HCT116 (cell line): ENCODE measurements around the gene SLC17A1. TPM values are rescaled to one million over a fixed set of nuclear protein-coding genes. Genes with fewer than 3 reads are reported as not detected.

Experiments
- ATAC-seq: fragments of 200-7000 bp; cut with Tn5 transposase; 2 replicates; pipeline ENCODE4 v1.9.1; 2020; ENCODE audit warnings: mild to moderate bottlenecking, moderate library complexity
- BruUV-seq: library from RNA; stranded (reverse); fragments of 400-500 nt; replicated peaks from 2 replicates; lab custom pipeline; 2021; lab: Mats Ljungman, UMichigan
- CTCF ChIA-PET: fragments of 300-600 bp; sonication (Branson Sonifier 250); formaldehyde crosslinking; loops from one replicate; lab custom pipeline; 2021; ENCODE audit warnings: antibody characterized with exemption; lab: Charles Lee
- POLR2A ChIA-PET: fragments of 300-600, 350-600 bp; sonication (Branson Sonifier 250); formaldehyde crosslinking; loops from one replicate; lab custom pipeline; 2021; ENCODE audit warnings: antibody characterized with exemption; lab: Charles Lee
- RAD21 ChIA-PET, 2 experiments: fragments of 300-600 bp; sonication (Branson Sonifier 250); formaldehyde crosslinking; loops; one replicate each; lab custom pipeline; 2023; ENCODE audit warnings: low total read pairs in 2 of 2; ENCODE audit not compliant: uncharacterized antibody in 2 of 2, unreplicated experiment in 2 of 2, low non-redundant PET in 1 of 2; lab: Charles Lee
- DNase-seq: peaks from one replicate; pipeline ENCODE4 v3.0.0-alpha.2; 2010; ENCODE audit warnings: low read depth, low spot score
- H2AFZ ChIP-seq: fragments of 200-600 bp; shearing (Covaris generic), sonication (generic); 2 replicates; pipeline ENCODE4 v1.6.1; 2017; ENCODE audit warnings: low read depth, mixed run types, mixed read lengths, antibody characterized with exemption, low read length; ENCODE audit not compliant: poor library complexity, severe bottlenecking
- H3K27ac ChIP-seq: 2 replicates; pipeline ENCODE4 v1.5.1; 2012; ENCODE audit warnings: low read depth, low read length
- H3K27me3 ChIP-seq: fragments of 200-600 bp; sonication (generic); 2 replicates; pipeline ENCODE4 v1.6.1; 2016; ENCODE audit warnings: mixed run types, low read length, mixed read lengths; ENCODE audit not compliant: insufficient read depth
- H3K36me3 ChIP-seq, 2 experiments: fragments of 200-500 bp in 1 of 2; fragments of 200-600 bp in 1 of 2; sonication (Bioruptor generic) in 1 of 2; sonication (generic) in 1 of 2; 2 replicates each; pipeline versions ENCODE4 v1.5.1 to v1.6.1; 2014 to 2016; ENCODE audit warnings: low read length in 2 of 2, inconsistent platforms in 1 of 2, mixed read lengths in 1 of 2, mixed run types in 1 of 2; ENCODE audit not compliant: insufficient read depth in 2 of 2, control insufficient read depth in 1 of 2
- H3K4me1 ChIP-seq, 2 experiments: fragments of 200-600 bp in 1 of 2; sonication (generic) in 1 of 2; 2 replicates each; pipeline versions ENCODE4 v1.5.1 to v1.6.1; 2012 to 2017; ENCODE audit warnings: low read length in 2 of 2, inconsistent platforms in 1 of 2, mild to moderate bottlenecking in 1 of 2, mixed read lengths in 1 of 2, mixed run types in 1 of 2, moderate library complexity in 1 of 2; ENCODE audit not compliant: insufficient read depth in 2 of 2, control insufficient read depth in 1 of 2
- H3K4me2 ChIP-seq: fragments of 200-600 bp; sonication (generic); 2 replicates; pipeline ENCODE4 v1.6.1; 2017; ENCODE audit warnings: mixed run types, low read length, mixed read lengths
- H3K4me3 ChIP-seq, 2 experiments: fragments of 200-600 bp in 1 of 2; sonication (generic) in 1 of 2; replicated peaks in 1 of 2; 2 replicates each; pipeline ENCODE4 v1.5.1; 2011 to 2016; ENCODE audit warnings: low read length in 2 of 2, control low read depth in 1 of 2, low read depth in 1 of 2, mild to moderate bottlenecking in 1 of 2, mixed read lengths in 1 of 2, mixed run types in 1 of 2
- H3K79me2 ChIP-seq: fragments of 200-600 bp; sonication (generic); 2 replicates; pipeline ENCODE4 v1.6.1; 2017; ENCODE audit warnings: mild to moderate bottlenecking, mixed run types, low read length, moderate library complexity, mixed read lengths; ENCODE audit not compliant: insufficient read depth
- H3K9ac ChIP-seq: fragments of 200-600 bp; sonication (generic); 2 replicates; pipeline ENCODE4 v1.6.1; 2016; ENCODE audit warnings: low read length, mixed read lengths
- H3K9me2 ChIP-seq: fragments of 200-600 bp; sonication (generic), shearing (Covaris generic); 2 replicates; pipeline ENCODE4 v1.6.1; 2017; ENCODE audit warnings: mixed run types, mild to moderate bottlenecking, moderate library complexity; ENCODE audit not compliant: insufficient read depth
- H3K9me3 ChIP-seq, 2 experiments: fragments of 200-500 bp in 1 of 2; fragments of 200-600 bp in 1 of 2; sonication (Bioruptor generic) in 1 of 2; sonication (generic) in 1 of 2; 2 replicates each; pipeline ENCODE4 v1.6.1; 2014 to 2017; ENCODE audit warnings: low read length in 2 of 2, mixed read lengths in 2 of 2, inconsistent platforms in 1 of 2, low read depth in 1 of 2, mild to moderate bottlenecking in 1 of 2, mixed run types in 1 of 2, moderate library complexity in 1 of 2; ENCODE audit not compliant: control insufficient read depth in 1 of 2, insufficient read depth in 1 of 2
- H4K20me1 ChIP-seq: fragments of 200-600 bp; sonication (generic), shearing (Covaris generic); 2 replicates; pipeline ENCODE4 v1.6.1; 2017; ENCODE audit warnings: mixed run types, mild to moderate bottlenecking, moderate library complexity; ENCODE audit not compliant: insufficient read depth
- ATF3 ChIP-seq: IDR thresholded peaks from 2 replicates; pipeline ENCODE4 v1.6.1; 2012
- CBX3 ChIP-seq: IDR thresholded peaks from 2 replicates; pipeline ENCODE4 v1.6.1; 2012; ENCODE audit warnings: low read depth
- CEBPB ChIP-seq: IDR thresholded peaks from 2 replicates; pipeline ENCODE4 v1.6.1; 2012; ENCODE audit warnings: low read depth
- CTCF ChIP-seq, 3 experiments: fragments of 200-600 bp in 1 of 3; sonication (generic) in 1 of 3; IDR thresholded peaks in 2 of 3; conservative IDR thresholded peaks in 1 of 3; 2 replicates each; pipeline ENCODE4 v1.5.1; 2012 to 2017; ENCODE audit warnings: low read depth in 2 of 3, low read length in 2 of 3, antibody characterized with exemption in 1 of 3, borderline replicate concordance in 1 of 3, control low read depth in 1 of 3, mild to moderate bottlenecking in 1 of 3, mixed read lengths in 1 of 3, mixed run types in 1 of 3, moderate library complexity in 1 of 3; ENCODE audit not compliant: insufficient read depth in 1 of 3
- ELF1 ChIP-seq: IDR thresholded peaks from 2 replicates; pipeline ENCODE4 v1.6.1; 2012; ENCODE audit warnings: low read depth, borderline replicate concordance
- EZH2 ChIP-seq: fragments of 200-600 bp; sonication (generic); IDR thresholded peaks from 2 replicates; pipeline ENCODE4 v1.6.1; 2017; ENCODE audit warnings: antibody characterized with exemption, mixed run types
- EZH2phosphoT487 ChIP-seq: fragments of 200-600 bp; IDR thresholded peaks from 2 replicates; pipeline ENCODE4 v1.6.1; 2018; ENCODE audit warnings: antibody characterized with exemption, borderline replicate concordance
- FOSL1 ChIP-seq: IDR thresholded peaks from 2 replicates; pipeline ENCODE4 v1.6.1; 2012; ENCODE audit warnings: low read depth
- MAX ChIP-seq: IDR thresholded peaks from 2 replicates; pipeline ENCODE4 v1.6.1; 2012
- POLR2AphosphoS5 ChIP-seq: IDR thresholded peaks from 2 replicates; pipeline ENCODE4 v1.6.1; 2011; ENCODE audit warnings: mild to moderate bottlenecking, low read depth, low read length, moderate library complexity
- RAD21 ChIP-seq: IDR thresholded peaks from 2 replicates; pipeline ENCODE4 v1.6.1; 2012; ENCODE audit warnings: low read depth, mild to moderate bottlenecking
- REST ChIP-seq: IDR thresholded peaks from 2 replicates; pipeline ENCODE4 v1.6.1; 2012; ENCODE audit warnings: low read depth
- SIN3A ChIP-seq: IDR thresholded peaks from 2 replicates; pipeline ENCODE4 v1.6.1; 2012; ENCODE audit warnings: low read depth
- SP1 ChIP-seq: IDR thresholded peaks from 2 replicates; pipeline ENCODE4 v1.6.1; 2012; ENCODE audit warnings: low read depth
- SRF ChIP-seq: IDR thresholded peaks from 2 replicates; pipeline ENCODE4 v1.6.1; 2012; ENCODE audit warnings: low read depth
- TCF7L2 ChIP-seq: IDR thresholded peaks from 2 replicates; pipeline ENCODE4 v1.7.0; 2011; ENCODE audit warnings: borderline replicate concordance, inconsistent platforms; ENCODE audit not compliant: insufficient read depth, insufficient read length; ENCODE audit errors: extremely low read depth
- YY1 ChIP-seq: IDR thresholded peaks from 2 replicates; pipeline ENCODE4 v1.6.1; 2011; ENCODE audit warnings: low read length, low read depth, moderate library complexity, mild to moderate bottlenecking; ENCODE audit not compliant: insufficient replicate concordance; ENCODE audit errors: extremely low read depth
- ZBTB33 ChIP-seq: IDR thresholded peaks from 2 replicates; pipeline ENCODE4 v1.6.1; 2011; ENCODE audit warnings: mild to moderate bottlenecking, low read length, moderate library complexity; ENCODE audit not compliant: insufficient replicate concordance; ENCODE audit errors: extremely low read depth
- ZFX ChIP-seq: fragments of 450-650 bp; IDR thresholded peaks from 2 replicates; pipeline ENCODE4 v1.6.1; 2017
- ZNF274 ChIP-seq: fragments of 200-500 bp; sonication (Bioruptor generic); IDR thresholded peaks from 2 replicates; pipeline ENCODE4 v1.6.1; 2014; ENCODE audit warnings: mild to moderate bottlenecking, low read depth, low read length, inconsistent platforms
- intact Hi-C: fragments of 100-400 bp; cut with micrococcal nuclease; formaldehyde crosslinking; loops from 2 replicates; pipeline ENCODE4 v1.10.0; 2022
- total RNA-seq: library from RNA; stranded (reverse); gene quantifications from one replicate; pipeline ENCODE4 v1.2.1, GENCODE V29; 2021; ENCODE audit not compliant: unreplicated experiment

The SLC17A1 gene
- total RNA-seq, 1 experiment from 2014 or later, result not detected

GRCh38 chr6:25821341-25821740 is 10.5 kb downstream of the SLC17A1 start:
- Histone ChIP-seq H3K9ac (no peak overlapping the region), H3K27ac (no peak overlapping the region), H2AFZ (no peak overlapping the region), H3K9me2 (no peaks in the 10 kb centered on the region), H3K4me2 (no peak overlapping the region), H3K79me2 (no peaks in the 10 kb centered on the region), H4K20me1 (no peaks in the 10 kb centered on the region), H3K4me3 (no peak overlapping the region), H3K27me3 (no peaks in the 10 kb centered on the region), H3K9me3 (no peaks in the 10 kb centered on the region), H3K36me3 (no peaks in the 10 kb centered on the region), H3K4me1 (no peaks in the 10 kb centered on the region)
- ATAC-seq (no peak), DNase-seq (no peak)
- POLR2A ChIA-PET, result no interaction called here
- RAD21 ChIA-PET, result no interaction called here
- CTCF ChIA-PET, result no interaction called here
- BruUV-seq, result no TSS peak
- intact Hi-C loops, result no loop called here
- TF ChIP-seq SIN3A (no peak), SP1 (no peak), REST (no peak), EZH2phosphoT487 (no peak), TCF7L2 (no peak), SRF (no peak), FOSL1 (no peak), MAX (no peak), CEBPB (no peak), ATF3 (no peak), ZNF274 (no peak), RAD21 (no peak), CTCF (IDR thresholded peaks at IDR 0.05 in 2 of 3, conservative IDR thresholded peaks at IDR 0.05 in 1 of 3; ENCODE audit: borderline replicate concordance in 1 of 3, insufficient read depth in 1 of 3, low read depth in 2 of 3, low read length in 2 of 3) (no peak), ZFX (no peak), POLR2AphosphoS5 (no peak), ZBTB33 (no peak), ELF1 (no peak), CBX3 (no peak), YY1 (no peak), EZH2 (no peak)
